HepG2 (cell line): ENCODE data around the gene TNFRSF18. TPM values are rescaled to one million over a fixed set of nuclear protein-coding genes. Genes with fewer than 3 reads are reported as not detected.

Source experiments
- AKAP8 ChIP-seq: sonication (generic); formaldehyde crosslinking; IDR thresholded peaks from 2 replicates; pipeline ENCODE4 v1.5.1; 2020; ENCODE audit warnings: mild to moderate bottlenecking, missing genetic modification reagents
- RARG ChIP-seq: sonication (generic); formaldehyde crosslinking; IDR thresholded peaks from 2 replicates; pipeline ENCODE4 v1.4.0; 2020; ENCODE audit warnings: low read depth, mild to moderate bottlenecking, missing genetic modification reagents
- SAP130 ChIP-seq: IDR thresholded peaks from 2 replicates; pipeline ENCODE4 v1.6.1; 2016; ENCODE audit warnings: low read depth
- U2AF1 ChIP-seq: fragments of 200-400 bp; formaldehyde crosslinking; optimal IDR thresholded peaks from 2 replicates; pipeline ENCODE3; 2017; ENCODE audit warnings: mild to moderate bottlenecking, low read depth, low read length
- ZNF337 ChIP-seq: sonication (generic); formaldehyde crosslinking; IDR thresholded peaks from 2 replicates; pipeline ENCODE4 v1.5.1; 2020; ENCODE audit warnings: missing genetic modification reagents, low read depth, mild to moderate bottlenecking, borderline replicate concordance
- ZNF713 ChIP-seq: sonication (generic); formaldehyde crosslinking; IDR thresholded peaks from 2 replicates; pipeline ENCODE4 v1.4.0; 2020; ENCODE audit warnings: mild to moderate bottlenecking, missing genetic modification reagents
- polyA plus RNA-seq, 8 experiments: library from polyadenylated mRNA; depleted of rRNA in 3 of 8; stranded (reverse) in 7 of 8; unstranded in 1 of 8; fragments of >200 nt; fragmentation: Illumina TruSeq in 4 of 8; extraction: Trizol in 4 of 8; gene quantifications; 2 replicates each; pipeline versions ENCODE4 v1.2.1 to v1.2.3, GENCODE V29; 2011 to 2016; ENCODE audit warnings: low read depth in 4 of 8, missing spikeins in 1 of 8, mixed read lengths in 1 of 8; ENCODE audit not compliant: insufficient read depth in 1 of 8
- total RNA-seq, 5 experiments: library from RNA; depleted of rRNA; stranded (reverse); fragments of >200 nt; fragmentation: Illumina TruSeq; extraction: Trizol; gene quantifications; 2 replicates each; pipeline ENCODE4 v1.2.3, GENCODE V29; 2016; ENCODE audit warnings: low read depth in 1 of 5
- TF ChIP-seq, protein P1 (sequence below): sonication (generic); formaldehyde crosslinking; IDR thresholded peaks from 2 replicates; pipeline ENCODE4 v1.5.0; 2020; ENCODE audit warnings: missing genetic modification reagents
- TF ChIP-seq, protein P2 (sequence below): sonication (generic); formaldehyde crosslinking; IDR thresholded peaks from 2 replicates; pipeline ENCODE4 v1.4.0; 2020; ENCODE audit warnings: mild to moderate bottlenecking, missing genetic modification reagents
- TF ChIP-seq, protein P3 (sequence below): IDR thresholded peaks from 2 replicates; pipeline ENCODE4 v1.6.1; 2016; ENCODE audit warnings: missing biosample characterization, missing genetic modification reagents, low read depth

Gene TNFRSF18
- total and polyA plus RNA-seq, 2 of the 13 experiments (the other 11 are each of a cell fraction or from before 2014, with no cell fraction given), result not detected

- TF ChIP-seq, protein P1, sequence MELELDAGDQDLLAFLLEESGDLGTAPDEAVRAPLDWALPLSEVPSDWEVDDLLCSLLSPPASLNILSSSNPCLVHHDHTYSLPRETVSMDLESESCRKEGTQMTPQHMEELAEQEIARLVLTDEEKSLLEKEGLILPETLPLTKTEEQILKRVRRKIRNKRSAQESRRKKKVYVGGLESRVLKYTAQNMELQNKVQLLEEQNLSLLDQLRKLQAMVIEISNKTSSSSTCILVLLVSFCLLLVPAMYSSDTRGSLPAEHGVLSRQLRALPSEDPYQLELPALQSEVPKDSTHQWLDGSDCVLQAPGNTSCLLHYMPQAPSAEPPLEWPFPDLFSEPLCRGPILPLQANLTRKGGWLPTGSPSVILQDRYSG (CRISPR knock-in tag), result no peak
- no peak for TF ChIP-seq ZNF713
- TF ChIP-seq U2AF1, result peak; percentile 10
- TF ChIP-seq ZNF337 (CRISPR knock-in tag), result no peak
- TF ChIP-seq SAP130 (CRISPR knock-in tag), result peak; percentile 85
- TF ChIP-seq RARG (CRISPR knock-in tag), result no peak
- TF ChIP-seq, protein P2, sequence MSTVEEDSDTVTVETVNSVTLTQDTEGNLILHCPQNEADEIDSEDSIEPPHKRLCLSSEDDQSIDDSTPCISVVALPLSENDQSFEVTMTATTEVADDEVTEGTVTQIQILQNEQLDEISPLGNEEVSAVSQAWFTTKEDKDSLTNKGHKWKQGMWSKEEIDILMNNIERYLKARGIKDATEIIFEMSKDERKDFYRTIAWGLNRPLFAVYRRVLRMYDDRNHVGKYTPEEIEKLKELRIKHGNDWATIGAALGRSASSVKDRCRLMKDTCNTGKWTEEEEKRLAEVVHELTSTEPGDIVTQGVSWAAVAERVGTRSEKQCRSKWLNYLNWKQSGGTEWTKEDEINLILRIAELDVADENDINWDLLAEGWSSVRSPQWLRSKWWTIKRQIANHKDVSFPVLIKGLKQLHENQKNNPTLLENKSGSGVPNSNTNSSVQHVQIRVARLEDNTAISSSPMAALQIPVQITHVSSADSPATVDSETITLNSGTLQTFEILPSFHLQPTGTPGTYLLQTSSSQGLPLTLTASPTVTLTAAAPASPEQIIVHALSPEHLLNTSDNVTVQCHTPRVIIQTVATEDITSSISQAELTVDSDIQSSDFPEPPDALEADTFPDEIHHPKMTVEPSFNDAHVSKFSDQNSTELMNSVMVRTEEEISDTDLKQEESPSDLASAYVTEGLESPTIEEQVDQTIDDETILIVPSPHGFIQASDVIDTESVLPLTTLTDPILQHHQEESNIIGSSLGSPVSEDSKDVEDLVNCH (CRISPR knock-in tag), result no peak
- peak; percentile 94 for TF ChIP-seq AKAP8 (CRISPR knock-in tag)
- TF ChIP-seq, protein P3, sequence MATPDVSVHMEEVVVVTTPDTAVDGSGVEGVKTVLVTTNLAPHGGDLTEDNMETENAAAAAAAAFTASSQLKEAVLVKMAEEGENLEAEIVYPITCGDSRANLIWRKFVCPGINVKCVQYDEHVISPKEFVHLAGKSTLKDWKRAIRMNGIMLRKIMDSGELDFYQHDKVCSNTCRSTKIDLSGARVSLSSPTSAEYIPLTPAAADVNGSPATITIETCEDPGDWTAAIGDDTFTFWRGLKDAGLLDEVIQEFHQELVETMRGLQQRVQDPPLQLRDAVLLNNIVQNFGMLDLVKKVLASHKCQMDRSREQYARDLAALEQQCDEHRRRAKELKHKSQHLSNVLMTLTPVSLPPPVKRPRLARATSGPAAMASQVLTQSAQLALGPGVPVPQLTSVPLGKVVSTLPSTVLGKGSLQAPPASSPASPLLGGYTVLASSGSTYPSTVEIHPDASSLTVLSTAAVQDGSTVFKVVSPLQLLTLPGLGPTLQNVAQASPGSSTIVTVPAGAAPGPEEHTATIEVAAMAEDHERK (CRISPR knock-in tag), result no peak
Measured at GRCh38 chr1:1239614-1240347, 33.4 kb upstream of the TNFRSF18 start (continued).
